Muscle of back (tissue), 11 donors: ENCODE measurements around the gene PITPNB. TPM values are rescaled to one million over a fixed set of nuclear protein-coding genes. Genes with fewer than 3 reads are reported as not detected.

ENCODE experiments used
- DNase-seq, 3 donors: peaks; one replicate each; pipeline versions ENCODE4 v3.0.0 to v3.0.0-alpha.2; 2013
- polyA plus RNA-seq, 10 donors: library from polyadenylated mRNA; unstranded; fragments of 120-200 nt; gene quantifications; one replicate each; pipeline ENCODE4 v1.2.1, GENCODE V29; 2013; ENCODE audit not compliant: insufficient read length in 10 of 10

Gene PITPNB
- polyA plus RNA-seq, 10 donors: 36.6 to 53.6 (median 44.7) TPM

GRCh38 chr22:27882507-27883290 lies 36.4 kb downstream of the PITPNB start:
- DNase-seq: no peak

GRCh38 chr22:27881421-27881820 lies 37.6 kb downstream of the PITPNB start:
- peak in 1 of 3 donors; percentile 23 for DNase-seq

GRCh38 chr22:27880778-27881394 lies 38.2 kb downstream of the PITPNB start:
- DNase-seq: peak; percentile 74 to 88 (median 76)

- DNase-seq: peak in 2 of 3 donors; percentile 28 to 48
Observed at GRCh38 chr22:27879923-27880322, 39.1 kb downstream of the PITPNB start.

- no peak for DNase-seq
Observed at GRCh38 chr22:27878541-27878940, 40.5 kb downstream of the PITPNB start.

GRCh38 chr22:27877501-27877900 lies 41.6 kb downstream of the PITPNB start:
- no peak for DNase-seq

- DNase-seq: peak in 2 of 3 donors; percentile 43 to 57
Observed at GRCh38 chr22:27876684-27877083, 42.4 kb downstream of the PITPNB start.

- no peak for DNase-seq
Observed at GRCh38 chr22:27875951-27876350, 43.1 kb downstream of the PITPNB start.

GRCh38 chr22:27874764-27875163 lies 44.3 kb downstream of the PITPNB start:
- DNase-seq: no peak

- no peak for DNase-seq
Observed at GRCh38 chr22:27874185-27874584, 44.9 kb downstream of the PITPNB start.

- DNase-seq: no peak
Observed at GRCh38 chr22:27873472-27873871, 45.6 kb downstream of the PITPNB start.

GRCh38 chr22:27872488-27872887 lies 46.6 kb downstream of the PITPNB start:
- DNase-seq: no peak

GRCh38 chr22:27871306-27872014 lies 47.6 kb downstream of the PITPNB start:
- DNase-seq: no peak

GRCh38 chr22:27870234-27871191 lies 48.5 kb downstream of the PITPNB start:
- no peak for DNase-seq

- DNase-seq: no peak
Observed at GRCh38 chr22:27868732-27869282, 50.2 kb downstream of the PITPNB start.

- DNase-seq: no peak
Observed at GRCh38 chr22:27867953-27868731, 50.9 kb downstream of the PITPNB start.

- DNase-seq: no peak
Observed at GRCh38 chr22:27867085-27867952, 51.7 kb downstream of the PITPNB start.

GRCh38 chr22:27866135-27867084 lies 52.6 kb downstream of the PITPNB start:
- peak; percentile 75 to 90 (median 88) for DNase-seq
